22Rv1 (cell line): ENCODE data around the gene MAN1B1.

Experiments
- CTCF ChIP-seq: fragments of 450-650 bp; IDR thresholded peaks from 2 replicates; pipeline ENCODE4 v1.5.1; 2017; ENCODE audit warnings: mild to moderate bottlenecking
- ZFX ChIP-seq: fragments of 450-650 bp; IDR thresholded peaks from 2 replicates; pipeline ENCODE4 v1.6.1; 2017; ENCODE audit warnings: antibody characterized with exemption, borderline replicate concordance

GRCh38 chr9:137056739-137057415 is 29.9 kb upstream of the MAN1B1 start:
- TF ChIP-seq CTCF: no peak
- no peak for TF ChIP-seq ZFX
